Activated T-cell treated with anti-CD3 and anti-CD28 coated beads, Interleukin-2, amount 50 U/mL, for 4 hours (primary cell): Measurements from ENCODE around the gene DDAH2. TPM values are rescaled to one million over a fixed set of nuclear protein-coding genes. Genes with fewer than 3 reads are reported as not detected.

ENCODE experiments used
- ATAC-seq, 2 donors: fragments of 200-7000 bp; cut with Tn5 transposase; one replicate each; pipeline ENCODE4 v1.10.0; 2021
- DNase-seq: peaks from one replicate; pipeline ENCODE4 v3.0.0-alpha.2; 2020
- H3K27me3 Mint-ChIP-seq: one replicate; pipeline ENCODE4 v1.8.0; 2021; ENCODE audit warnings: low read depth, mixed read lengths
- H3K36me3 Mint-ChIP-seq: one replicate; pipeline ENCODE4 v1.8.0; 2022; ENCODE audit warnings: mixed read lengths; ENCODE audit not compliant: insufficient read depth
- H3K4me1 Mint-ChIP-seq: one replicate; pipeline ENCODE4 v1.8.0; 2021; ENCODE audit warnings: low read depth, mixed read lengths
- H3K4me3 Mint-ChIP-seq: one replicate; pipeline ENCODE4 v1.8.0; 2021; ENCODE audit warnings: mild to moderate bottlenecking, moderate library complexity, mixed read lengths
- H3K9me3 Mint-ChIP-seq: one replicate; pipeline ENCODE4 v1.8.0; 2021; ENCODE audit warnings: mixed read lengths
- total RNA-seq, 3 donors: library from RNA; stranded (reverse); gene quantifications; one replicate each; pipeline ENCODE4 v1.2.1, GENCODE V29; 2021

DDAH2 gene
- total RNA-seq, result 1 to 10 TPM; 3.4 to 3.9 (median 3.5) TPM

GRCh38 chr6:31728767-31729514 lies at the start of gene DDAH2:
DDAH2 (minus strand) TSS chr6:31729299; CDS start chr6:31729161, 138 bp downstream.
- Mint-ChIP-seq H3K4me1 (peaks cover 55% of the 10 kb centered on the region), H3K4me3 (peak within 1 kb of the TSS; percentile 94), H3K27me3 (no peaks in the 10 kb centered on the region)

GRCh38 chr6:31778193-31778592 lies 49.1 kb upstream of the DDAH2 start:
- Mint-ChIP-seq H3K4me3 (no peak overlapping the region), H3K27me3 (no peaks in the 10 kb centered on the region), H3K9me3 (no peaks in the 10 kb centered on the region), H3K4me1 (peaks cover 27% of the 10 kb centered on the region), H3K36me3 (peaks cover 13% of the 10 kb centered on the region)
- no peak for DNase-seq
- ATAC-seq, result no peak

More at GRCh38 chr6:31728767-31729514, at the start of gene DDAH2:
- no peak for DNase-seq
- Mint-ChIP-seq H3K36me3 (peaks cover 22% of the 10 kb centered on the region), H3K9me3 (no peaks in the 10 kb centered on the region)
- ATAC-seq, result peak; percentile 20

- H3K27me3 Mint-ChIP-seq, result no peaks in the 10 kb centered on the region
- DNase-seq, result no peak
- H3K36me3 Mint-ChIP-seq, result peaks cover 9% of the 10 kb centered on the region
- peaks cover 30% of the 10 kb centered on the region for H3K4me1 Mint-ChIP-seq
- no peak for ATAC-seq
- no peaks in the 10 kb centered on the region for H3K9me3 Mint-ChIP-seq
- no peak overlapping the region for H3K4me3 Mint-ChIP-seq
Observed at GRCh38 chr6:31777667-31778050, 48.6 kb upstream of the DDAH2 start.

- H3K9me3 Mint-ChIP-seq, result no peaks in the 10 kb centered on the region
- no peaks in the 10 kb centered on the region for H3K27me3 Mint-ChIP-seq
- ATAC-seq (peak; percentile 84 to 91), DNase-seq (peak; percentile 77)
- H3K4me1 Mint-ChIP-seq, result peaks cover 32% of the 10 kb centered on the region
- H3K4me3 Mint-ChIP-seq, result peak within 1 kb of the TSS; percentile 21
- peaks cover 7% of the 10 kb centered on the region for H3K36me3 Mint-ChIP-seq
Observed at GRCh38 chr6:31776989-31777666, 48.0 kb upstream of the DDAH2 start, which contains the start of gene VWA7. VWA7 (minus strand) TSS chr6:31777328; CDS start chr6:31776779, 549 bp downstream.

GRCh38 chr6:31776485-31776988 lies 47.4 kb upstream of the DDAH2 start:
- DNase-seq (no peak), ATAC-seq (peak; percentile 4 to 7)
- H3K4me3 Mint-ChIP-seq, result peak overlapping the region; percentile 21
- peaks cover 34% of the 10 kb centered on the region for H3K4me1 Mint-ChIP-seq
- H3K27me3 Mint-ChIP-seq, result no peaks in the 10 kb centered on the region
- no peaks in the 10 kb centered on the region for H3K9me3 Mint-ChIP-seq
- H3K36me3 Mint-ChIP-seq, result peaks cover 7% of the 10 kb centered on the region

GRCh38 chr6:31775633-31776484 lies 46.8 kb upstream of the DDAH2 start:
- no peaks in the 10 kb centered on the region for H3K27me3 Mint-ChIP-seq
- peaks cover 3% of the 10 kb centered on the region for H3K36me3 Mint-ChIP-seq
- no peak for DNase-seq
- peak overlapping the region; percentile 24 for H3K4me3 Mint-ChIP-seq
- peaks cover 40% of the 10 kb centered on the region for H3K4me1 Mint-ChIP-seq
- ATAC-seq, result no peak
- H3K9me3 Mint-ChIP-seq, result no peaks in the 10 kb centered on the region

- ATAC-seq (no peak), DNase-seq (no peak)
- Mint-ChIP-seq H3K27me3 (no peaks in the 10 kb centered on the region), H3K36me3 (peaks cover 2% of the 10 kb centered on the region), H3K4me1 (peaks cover 40% of the 10 kb centered on the region), H3K4me3 (no peak overlapping the region), H3K9me3 (no peaks in the 10 kb centered on the region)
Observed at GRCh38 chr6:31775184-31775583, 46.1 kb upstream of the DDAH2 start.

- DNase-seq (peak; percentile 47), ATAC-seq (peak; percentile 34 to 38)
- Mint-ChIP-seq H3K36me3 (no peaks in the 10 kb centered on the region), H3K27me3 (no peaks in the 10 kb centered on the region), H3K9me3 (no peaks in the 10 kb centered on the region), H3K4me3 (no peak overlapping the region), H3K4me1 (peaks cover 36% of the 10 kb centered on the region)
Observed at GRCh38 chr6:31771992-31772358, 42.9 kb upstream of the DDAH2 start.

- Mint-ChIP-seq H3K36me3 (no peaks in the 10 kb centered on the region), H3K4me1 (peaks cover 27% of the 10 kb centered on the region), H3K27me3 (no peaks in the 10 kb centered on the region), H3K9me3 (no peaks in the 10 kb centered on the region), H3K4me3 (no peak overlapping the region)
- DNase-seq, result no peak
- no peak for ATAC-seq
Observed at GRCh38 chr6:31770860-31771259, 41.8 kb upstream of the DDAH2 start.

- DNase-seq (peak; percentile 77), ATAC-seq (peak; percentile 78 to 81)
- Mint-ChIP-seq H3K4me3 (no peak overlapping the region), H3K36me3 (no peaks in the 10 kb centered on the region), H3K4me1 (peaks cover 22% of the 10 kb centered on the region), H3K27me3 (no peaks in the 10 kb centered on the region), H3K9me3 (no peaks in the 10 kb centered on the region)
Observed at GRCh38 chr6:31769684-31770371, 40.7 kb upstream of the DDAH2 start.

GRCh38 chr6:31768363-31769257 lies 39.5 kb upstream of the DDAH2 start:
- Mint-ChIP-seq H3K9me3 (no peaks in the 10 kb centered on the region), H3K36me3 (peaks cover 1% of the 10 kb centered on the region), H3K4me3 (no peak overlapping the region), H3K4me1 (peaks cover 23% of the 10 kb centered on the region), H3K27me3 (no peaks in the 10 kb centered on the region)
- ATAC-seq (no peak), DNase-seq (no peak)

- peaks cover 17% of the 10 kb centered on the region for H3K4me1 Mint-ChIP-seq
- no peaks in the 10 kb centered on the region for H3K27me3 Mint-ChIP-seq
- H3K4me3 Mint-ChIP-seq, result no peak overlapping the region
- peaks cover 8% of the 10 kb centered on the region for H3K36me3 Mint-ChIP-seq
- DNase-seq (no peak), ATAC-seq (no peak)
- no peaks in the 10 kb centered on the region for H3K9me3 Mint-ChIP-seq
Observed at GRCh38 chr6:31767096-31767645, 38.1 kb upstream of the DDAH2 start.
